Renal pelvis (tissue), 12 donors: Measurements from ENCODE around the gene CBFB. TPM values are rescaled to one million over a fixed set of nuclear protein-coding genes. Genes with fewer than 3 reads are reported as not detected.
A peak's percentile ranks its signal among the peaks of the same experiment; 100 is the strongest.
"Not testable (repeated sequence)": the region's sequence is repeated elsewhere in the genome, so short reads cannot be mapped to it uniquely, and the experiment has no call there.

Experiments used
- DNase-seq: peaks from one replicate; pipeline ENCODE4 v3.0.0-alpha.2; 2013
- long read RNA-seq, 16 experiments: transcript quantifications; one replicate each; lab custom pipeline, GENCODE V29; 2026
- polyA plus RNA-seq, 3 donors: library from polyadenylated mRNA; unstranded; fragments of 120-200 nt; gene quantifications; one replicate each; pipeline ENCODE4 v1.2.1, GENCODE V29; 2013; ENCODE audit not compliant: insufficient read length in 3 of 3

The CBFB gene
- polyA plus RNA-seq = 10 to 100 TPM; 65.4 to 70.1 (median 67.9) TPM
- long read RNA-seq, donor 1, transcript CBFB-201 (6 exons, 3,136 nt) = minor isoform, 6 of 39 reads
- long read RNA-seq, donor 1, transcript CBFB-202 (6 exons, 2,971 nt) = major isoform, 7 of 39 reads
- long read RNA-seq, donor 1, partial matches to known transcripts = 26 of 39 reads
- long read RNA-seq, donor 1, other reads (novel, unspliced or antisense) = 0 of 39 reads
- long read RNA-seq, donor 2, transcript CBFB-202 (6 exons, 2,971 nt) = major isoform, 9 of 18 reads
- long read RNA-seq, donor 2, transcript CBFB-201 (6 exons, 3,136 nt) = minor isoform, 8 of 18 reads
- long read RNA-seq, donor 2, partial matches to known transcripts = 0 of 18 reads
- long read RNA-seq, donor 2, other reads (novel, unspliced or antisense) = 0 of 18 reads
- long read RNA-seq, donor 3, partial matches to known transcripts = 0 of 7 reads
- long read RNA-seq, donor 3, other reads (novel, unspliced or antisense) = 0 of 7 reads
- long read RNA-seq, donor 4, transcript CBFB-201 (6 exons, 3,136 nt) = major isoform, 8 of 17 reads
- long read RNA-seq, donor 4, transcript CBFB-202 (6 exons, 2,971 nt) = minor isoform, 7 of 17 reads
- long read RNA-seq, donor 4, partial matches to known transcripts = 0 of 17 reads
- long read RNA-seq, donor 4, other reads (novel, unspliced or antisense) = 0 of 17 reads
- long read RNA-seq, donor 5, partial matches to known transcripts = 0 of 8 reads
- long read RNA-seq, donor 5, other reads (novel, unspliced or antisense) = 0 of 8 reads
- long read RNA-seq, donor 6, transcript CBFB-202 (6 exons, 2,971 nt) = minor isoform, 5 of 13 reads
- long read RNA-seq, donor 6, transcript CBFB-201 (6 exons, 3,136 nt) = major isoform, 7 of 13 reads
- long read RNA-seq, donor 6, partial matches to known transcripts = 0 of 13 reads
- long read RNA-seq, donor 6, other reads (novel, unspliced or antisense) = 0 of 13 reads
- long read RNA-seq, donor 7, transcript CBFB-201 (6 exons, 3,136 nt) = major isoform, 14 of 22 reads
- long read RNA-seq, donor 7, partial matches to known transcripts = 5 of 22 reads
- long read RNA-seq, donor 7, other reads (novel, unspliced or antisense) = 0 of 22 reads
- long read RNA-seq, donor 8, partial matches to known transcripts = 29 of 36 reads
- long read RNA-seq, donor 8, other reads (novel, unspliced or antisense) = 0 of 36 reads
- long read RNA-seq, donor 9, transcript CBFB-201 (6 exons, 3,136 nt) = major isoform, 6 of 11 reads
- long read RNA-seq, donor 9, partial matches to known transcripts = 0 of 11 reads
- long read RNA-seq, donor 9, other reads (novel, unspliced or antisense) = 0 of 11 reads
- long read RNA-seq, donor 10, transcript CBFB-202 (6 exons, 2,971 nt) = major isoform, 7 of 9 reads
- long read RNA-seq, donor 10, partial matches to known transcripts = 0 of 9 reads
- long read RNA-seq, donor 10, other reads (novel, unspliced or antisense) = 0 of 9 reads
- long read RNA-seq, donor 11, transcript CBFB-201 (6 exons, 3,136 nt) = major isoform, 5 of 21 reads
- long read RNA-seq, donor 11, partial matches to known transcripts = 13 of 21 reads
- long read RNA-seq, donor 11, other reads (novel, unspliced or antisense) = 0 of 21 reads
- long read RNA-seq, donor 12, transcript CBFB-202 (6 exons, 2,971 nt) = major isoform, 10 of 79 reads
- long read RNA-seq, donor 12, transcript CBFB-201 (6 exons, 3,136 nt) = minor isoform, 9 of 79 reads
- long read RNA-seq, donor 12, partial matches to known transcripts = 60 of 79 reads
- long read RNA-seq, donor 12, other reads (novel, unspliced or antisense) = 0 of 79 reads
- long read RNA-seq, donor 13, partial matches to known transcripts = 0 of 5 reads
- long read RNA-seq, donor 13, other reads (novel, unspliced or antisense) = 0 of 5 reads
- long read RNA-seq, donor 14 = 0 reads
- long read RNA-seq, donor 15 = 0 reads
- long read RNA-seq, donor 16, transcript CBFB-201 (6 exons, 3,136 nt) = major isoform, 5 of 21 reads
- long read RNA-seq, donor 16, partial matches to known transcripts = 12 of 21 reads
- long read RNA-seq, donor 16, other reads (novel, unspliced or antisense) = 0 of 21 reads

GRCh38 chr16:67028696-67029253, at the start of gene CBFB:
CBFB (plus strand) TSS chr16:67029149; CDS start chr16:67029408, 259 bp downstream.
- DNase-seq = peak; percentile 90

- DNase-seq = no peak
Observed at GRCh38 chr16:66983033-66983432, 45.9 kb upstream of the CBFB start.

DNA sequence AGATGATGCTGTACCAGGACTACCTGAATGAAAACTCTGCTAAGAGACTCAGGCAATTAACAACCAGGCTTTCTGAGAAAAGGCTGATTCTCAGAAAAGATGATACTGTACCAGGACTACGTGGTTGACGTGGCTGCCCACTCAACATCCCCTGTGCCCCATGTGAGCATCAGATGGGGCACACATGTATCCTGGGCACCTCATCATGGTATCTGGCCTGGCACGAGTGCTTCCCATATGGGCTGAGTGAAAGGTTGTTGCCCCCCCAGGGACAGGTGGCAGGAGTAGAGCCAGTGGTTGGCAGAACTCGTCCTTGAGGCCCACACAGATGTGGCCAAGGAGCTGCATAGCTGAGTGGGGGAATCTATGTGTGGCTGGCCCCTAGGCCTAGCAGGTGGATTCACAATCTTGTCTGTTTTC, 44.0 kb upstream of the CBFB start:
- no peak for DNase-seq

- DNase-seq = no peak
Observed at GRCh38 chr16:66986559-66986958, 42.4 kb upstream of the CBFB start.

- no peak for DNase-seq
Observed at GRCh38 chr16:66988197-66988788, 40.7 kb upstream of the CBFB start, which contains the start of gene CES4A. CES4A (plus strand) TSS chr16:66988589; CDS start chr16:66988773, 184 bp downstream.

GRCh38 chr16:66991545-66992077, 37.3 kb upstream of the CBFB start:
- no peak for DNase-seq

DNA sequence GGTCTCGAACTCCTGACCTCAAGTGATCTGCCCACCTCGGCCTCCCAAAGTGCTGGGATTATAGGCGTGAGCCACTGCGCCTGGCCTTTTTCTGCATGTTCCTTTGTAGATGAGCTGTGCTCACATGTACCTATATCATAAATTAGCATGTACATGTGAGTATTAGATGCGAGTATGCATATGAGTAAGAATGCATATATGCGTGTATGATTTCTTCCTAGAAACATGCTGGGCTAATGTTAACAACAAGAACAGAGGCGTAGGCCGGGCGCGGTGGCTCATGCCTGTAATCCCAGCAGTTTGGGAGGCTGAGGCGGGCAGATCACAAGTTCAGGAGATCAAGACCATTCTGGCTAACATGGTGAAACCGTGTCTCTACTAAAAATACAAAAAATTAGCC, 35.4 kb upstream of the CBFB start:
- not testable (repeated sequence) for DNase-seq

DNA sequence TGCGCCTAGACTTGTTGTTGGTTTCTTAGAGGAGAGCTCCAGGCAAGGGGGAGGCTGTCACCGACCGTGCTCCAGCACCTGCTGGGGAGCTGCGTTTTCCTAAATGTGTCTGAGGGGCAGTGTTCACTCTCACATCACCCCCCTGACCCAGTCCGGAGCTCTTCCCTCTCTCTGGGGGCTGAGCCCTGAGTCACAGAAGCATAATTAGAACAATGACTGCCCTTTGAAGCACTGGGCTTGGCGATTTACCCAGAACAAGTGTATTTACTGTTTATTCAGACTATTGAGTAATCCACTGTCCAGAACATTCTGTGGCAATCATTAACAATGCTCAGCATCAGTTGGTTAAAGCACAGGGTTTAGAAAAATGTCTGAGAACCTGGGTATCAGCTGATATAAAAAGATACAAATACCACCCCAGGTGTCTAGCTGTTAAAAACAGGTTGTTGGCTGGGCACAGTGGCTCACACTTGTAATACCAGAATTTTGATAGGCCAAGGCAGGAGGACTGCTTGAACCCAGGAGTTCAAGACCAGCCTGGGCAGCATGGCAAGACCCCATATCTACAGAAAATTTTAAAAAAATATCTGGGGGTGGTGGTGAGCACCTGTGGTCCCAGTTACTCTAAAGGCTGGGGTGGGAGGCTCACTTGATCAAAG, 32.5 kb upstream of the CBFB start:
- no peak for DNase-seq

- no peak for DNase-seq
Observed at GRCh38 chr16:66996983-66997358, 32.0 kb upstream of the CBFB start.

DNA sequence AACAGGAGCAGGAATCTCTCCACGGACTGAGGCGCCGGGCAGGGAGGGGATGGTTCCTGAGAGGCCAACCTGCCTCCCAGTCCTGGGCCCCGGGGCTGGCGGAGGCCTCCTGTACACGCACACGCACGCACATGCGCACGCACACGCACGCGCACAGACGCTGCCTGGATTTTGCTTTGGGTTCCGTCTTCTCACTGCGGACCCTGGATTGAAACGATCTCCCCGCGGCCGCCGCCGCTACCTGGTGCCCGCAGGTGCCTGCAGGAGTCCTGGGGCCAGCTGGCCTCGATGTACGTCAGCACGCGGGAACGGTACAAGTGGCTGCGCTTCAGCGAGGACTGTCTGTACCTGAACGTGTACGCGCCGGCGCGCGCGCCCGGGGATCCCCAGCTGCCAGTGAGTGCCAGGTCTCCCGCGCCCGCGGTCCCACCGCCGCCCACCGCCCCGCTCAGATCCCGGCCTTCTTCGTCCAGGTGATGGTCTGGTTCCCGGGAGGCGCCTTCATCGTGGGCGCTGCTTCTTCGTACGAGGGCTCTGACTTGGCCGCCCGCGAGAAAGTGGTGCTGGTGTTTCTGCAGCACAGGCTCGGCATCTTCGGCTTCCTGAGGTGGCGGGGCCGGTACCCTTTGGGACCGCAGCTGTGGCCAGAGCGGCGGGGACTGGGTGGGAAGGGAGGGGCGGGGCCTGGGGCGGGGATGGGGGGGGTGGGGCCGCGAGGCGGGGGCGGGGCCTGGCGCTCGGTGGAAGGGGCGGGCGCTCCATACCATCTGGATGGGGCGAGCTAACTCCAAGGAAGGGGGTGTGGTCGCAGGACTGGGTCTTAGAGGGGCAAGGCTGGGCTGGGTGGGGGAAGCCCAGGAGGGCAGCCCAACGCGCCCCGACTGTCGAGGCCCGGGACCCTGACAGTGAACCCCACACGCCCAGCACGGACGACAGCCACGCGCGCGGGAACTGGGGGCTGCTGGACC, 28.3 kb upstream of the CBFB start:
- DNase-seq = no peak

GRCh38 chr16:67001726-67002125, 27.2 kb upstream of the CBFB start:
- no peak for DNase-seq

DNA sequence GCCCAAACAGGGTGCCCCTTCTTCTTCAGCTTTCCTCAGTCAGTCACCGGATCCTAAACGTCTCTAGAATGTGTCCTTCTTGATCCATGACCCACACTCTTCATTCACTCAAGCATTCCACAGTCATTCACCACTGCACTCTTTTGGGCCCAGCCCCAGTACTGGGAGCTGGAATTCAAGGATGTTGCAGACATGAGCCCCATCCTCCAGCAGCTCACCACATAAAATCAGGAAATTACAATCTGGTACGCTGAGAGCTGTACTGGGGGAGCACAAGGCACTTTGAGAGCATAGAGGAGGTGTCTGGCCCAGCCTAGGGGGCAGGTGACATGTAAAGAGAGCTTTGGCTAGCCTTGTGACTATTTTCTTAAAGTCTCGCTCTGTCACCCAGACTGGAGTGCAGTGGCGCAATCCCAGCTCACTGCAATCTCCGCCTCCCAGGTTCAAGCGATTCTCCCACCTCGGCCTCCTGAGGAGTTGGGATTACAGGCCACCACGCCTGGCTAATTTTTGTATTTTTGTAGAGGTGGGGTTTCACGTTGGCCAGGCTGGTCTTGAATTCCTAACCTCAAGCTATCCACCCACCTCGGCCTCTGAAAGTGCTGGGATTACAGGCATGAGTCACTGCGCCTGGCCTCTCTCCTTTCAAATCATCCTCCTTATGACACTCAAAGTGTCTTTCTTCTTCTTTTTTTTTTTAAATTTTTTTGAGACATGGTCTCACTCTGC, 21.9 kb upstream of the CBFB start:
- DNase-seq = no peak

- DNase-seq = no peak
Observed at GRCh38 chr16:67009158-67009557, 19.8 kb upstream of the CBFB start.

- DNase-seq = no peak
Observed at GRCh38 chr16:67011274-67011673, 17.7 kb upstream of the CBFB start.

- DNase-seq = no peak
Observed at GRCh38 chr16:67013233-67013822, 15.6 kb upstream of the CBFB start.
